ENCODE data around the gene NUP62CL.

DNA sequence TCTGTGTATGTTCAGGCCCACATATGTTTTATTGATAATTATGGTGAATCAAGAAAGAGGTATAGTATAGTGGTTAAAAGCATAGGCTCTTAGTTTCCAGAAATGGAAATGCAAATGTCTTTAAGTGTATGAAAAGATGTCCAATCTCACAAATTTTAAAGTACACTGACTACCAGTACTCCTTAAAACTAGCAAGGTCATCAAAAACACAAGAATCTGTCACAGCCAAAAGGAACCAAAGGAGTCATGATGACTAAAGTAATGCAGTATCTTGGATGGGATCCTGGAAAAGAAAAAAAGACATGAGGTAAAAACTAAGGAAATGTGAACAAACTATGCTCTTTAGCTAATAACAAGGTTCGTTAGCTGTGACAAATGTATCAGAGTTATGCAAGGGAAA, 87.0 kb downstream of the NUP62CL start:
- TF ChIP-seq, protein P1, sequence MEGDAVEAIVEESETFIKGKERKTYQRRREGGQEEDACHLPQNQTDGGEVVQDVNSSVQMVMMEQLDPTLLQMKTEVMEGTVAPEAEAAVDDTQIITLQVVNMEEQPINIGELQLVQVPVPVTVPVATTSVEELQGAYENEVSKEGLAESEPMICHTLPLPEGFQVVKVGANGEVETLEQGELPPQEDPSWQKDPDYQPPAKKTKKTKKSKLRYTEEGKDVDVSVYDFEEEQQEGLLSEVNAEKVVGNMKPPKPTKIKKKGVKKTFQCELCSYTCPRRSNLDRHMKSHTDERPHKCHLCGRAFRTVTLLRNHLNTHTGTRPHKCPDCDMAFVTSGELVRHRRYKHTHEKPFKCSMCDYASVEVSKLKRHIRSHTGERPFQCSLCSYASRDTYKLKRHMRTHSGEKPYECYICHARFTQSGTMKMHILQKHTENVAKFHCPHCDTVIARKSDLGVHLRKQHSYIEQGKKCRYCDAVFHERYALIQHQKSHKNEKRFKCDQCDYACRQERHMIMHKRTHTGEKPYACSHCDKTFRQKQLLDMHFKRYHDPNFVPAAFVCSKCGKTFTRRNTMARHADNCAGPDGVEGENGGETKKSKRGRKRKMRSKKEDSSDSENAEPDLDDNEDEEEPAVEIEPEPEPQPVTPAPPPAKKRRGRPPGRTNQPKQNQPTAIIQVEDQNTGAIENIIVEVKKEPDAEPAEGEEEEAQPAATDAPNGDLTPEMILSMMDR (IDR thresholded peaks at IDR 0.05): no peak
- no peak for TF ChIP-seq POLR2A (IDR thresholded peaks at IDR 0.05)
